Measurements from ENCODE around the gene OPA1. TPM values are rescaled to one million over a fixed set of nuclear protein-coding genes. Genes with fewer than 3 reads are reported as not detected.

The OPA1 gene
- total RNA-seq, 4 donors from 2014 or later: 33.4 to 53.8 (median 37.9) TPM

DNA sequence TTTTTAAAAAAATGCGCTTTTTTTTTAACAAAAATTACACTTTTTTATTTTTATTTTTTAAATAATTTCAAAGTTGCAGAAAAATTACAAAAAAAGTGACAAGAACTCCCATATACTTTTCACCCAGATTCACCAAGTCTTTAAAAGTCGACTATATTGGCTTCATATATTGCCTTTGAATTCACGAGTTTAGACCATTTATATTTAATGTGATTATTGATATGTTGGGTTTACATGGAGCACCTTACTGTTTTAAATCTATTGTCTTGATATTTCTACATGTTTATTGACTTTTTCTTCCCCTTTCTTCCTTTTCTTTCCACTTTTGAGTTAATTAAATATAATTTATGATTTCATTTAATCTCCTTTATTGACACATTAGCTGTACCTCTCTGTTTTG is 127.2 kb downstream of the OPA1 start:
- WGBS: 94% methylated on average over 3 of the region's 3 CpGs
- TF ChIP-seq POLR2A (IDR thresholded peaks at IDR 0.05) (no peak), POLR2AphosphoS5 (IDR thresholded peaks at IDR 0.05) (no peak), EP300 (IDR thresholded peaks at IDR 0.05) (no peak)
- TF ChIP-seq, protein P1, sequence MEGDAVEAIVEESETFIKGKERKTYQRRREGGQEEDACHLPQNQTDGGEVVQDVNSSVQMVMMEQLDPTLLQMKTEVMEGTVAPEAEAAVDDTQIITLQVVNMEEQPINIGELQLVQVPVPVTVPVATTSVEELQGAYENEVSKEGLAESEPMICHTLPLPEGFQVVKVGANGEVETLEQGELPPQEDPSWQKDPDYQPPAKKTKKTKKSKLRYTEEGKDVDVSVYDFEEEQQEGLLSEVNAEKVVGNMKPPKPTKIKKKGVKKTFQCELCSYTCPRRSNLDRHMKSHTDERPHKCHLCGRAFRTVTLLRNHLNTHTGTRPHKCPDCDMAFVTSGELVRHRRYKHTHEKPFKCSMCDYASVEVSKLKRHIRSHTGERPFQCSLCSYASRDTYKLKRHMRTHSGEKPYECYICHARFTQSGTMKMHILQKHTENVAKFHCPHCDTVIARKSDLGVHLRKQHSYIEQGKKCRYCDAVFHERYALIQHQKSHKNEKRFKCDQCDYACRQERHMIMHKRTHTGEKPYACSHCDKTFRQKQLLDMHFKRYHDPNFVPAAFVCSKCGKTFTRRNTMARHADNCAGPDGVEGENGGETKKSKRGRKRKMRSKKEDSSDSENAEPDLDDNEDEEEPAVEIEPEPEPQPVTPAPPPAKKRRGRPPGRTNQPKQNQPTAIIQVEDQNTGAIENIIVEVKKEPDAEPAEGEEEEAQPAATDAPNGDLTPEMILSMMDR (IDR thresholded peaks at IDR 0.05): no peak
- no peaks in the 10 kb centered on the region for H3K27me3 ChIP-seq

DNA sequence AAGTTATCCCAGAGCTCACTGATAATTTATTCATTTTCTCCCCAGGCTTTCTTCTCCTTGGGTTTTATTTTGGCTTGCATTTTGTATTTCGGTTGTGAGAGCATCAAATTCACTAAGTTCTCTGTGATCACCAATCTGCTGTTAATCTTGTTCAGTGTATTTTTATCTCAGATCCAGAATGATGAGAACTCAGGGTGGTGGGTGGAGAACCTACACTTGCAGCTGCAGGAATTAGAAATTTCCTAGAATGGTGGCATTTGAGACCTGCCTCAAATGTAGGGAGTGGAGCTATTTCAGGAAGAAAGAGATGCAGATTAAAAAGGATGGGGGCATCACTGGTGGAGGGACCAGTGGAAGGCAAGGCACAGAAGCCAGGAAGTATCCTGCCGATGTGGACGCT is 129.6 kb downstream of the OPA1 start:
- Histone ChIP-seq H3K4me1 (no peaks in the 10 kb centered on the region), H3K9me3 (no peaks in the 10 kb centered on the region), H3K4me3 (no peak overlapping the region), H3K36me3 (no peaks in the 10 kb centered on the region), H3K27me3 (no peaks in the 10 kb centered on the region), H3K27ac (no peak overlapping the region)
- DNase-seq (ENCODE audit: low spot score in 2 of 2): no peak
- TF ChIP-seq POLR2AphosphoS5 (IDR thresholded peaks at IDR 0.05): no peak
- TF ChIP-seq, protein P1 (IDR thresholded peaks at IDR 0.05): no peak
- TF ChIP-seq EP300 (IDR thresholded peaks at IDR 0.05): no peak
- no peak for TF ChIP-seq POLR2A (IDR thresholded peaks at IDR 0.05)
- 86% methylated on average over 3 of the region's 3 CpGs for WGBS

More for the DNA sequence above, 127.2 kb downstream of the OPA1 start:
- Histone ChIP-seq H3K9me3 (no peaks in the 10 kb centered on the region), H3K4me3 (no peak overlapping the region), H3K27ac (no peak overlapping the region), H3K36me3 (no peaks in the 10 kb centered on the region), H3K4me1 (no peaks in the 10 kb centered on the region)
- no peak for DNase-seq (ENCODE audit: low spot score in 2 of 2)

- no peaks in the 10 kb centered on the region for H3K27me3 ChIP-seq
- H3K27ac ChIP-seq: no peak overlapping the region
- no peak for DNase-seq (ENCODE audit: low spot score in 2 of 2)
- 75% methylated on average over 4 of the region's 6 CpGs for WGBS
- no peaks in the 10 kb centered on the region for H3K4me1 ChIP-seq
- no peak overlapping the region for H3K4me3 ChIP-seq
- no peaks in the 10 kb centered on the region for H3K36me3 ChIP-seq
- H3K9me3 ChIP-seq: no peaks in the 10 kb centered on the region
- TF ChIP-seq POLR2A (IDR thresholded peaks at IDR 0.05) (no peak), POLR2AphosphoS5 (IDR thresholded peaks at IDR 0.05) (no peak), EP300 (IDR thresholded peaks at IDR 0.05) (no peak)
- TF ChIP-seq, protein P1 (IDR thresholded peaks at IDR 0.05): no peak
These were observed 134.1 kb downstream of the OPA1 start for GRCh38 chr3:193727089-193727488.

- Histone ChIP-seq H3K36me3 (no peaks in the 10 kb centered on the region), H3K27me3 (no peaks in the 10 kb centered on the region), H3K27ac (no peak overlapping the region), H3K4me3 (no peak overlapping the region), H3K4me1 (no peaks in the 10 kb centered on the region), H3K9me3 (no peaks in the 10 kb centered on the region)
- TF ChIP-seq EP300 (IDR thresholded peaks at IDR 0.05) (no peak), POLR2A (IDR thresholded peaks at IDR 0.05) (no peak), POLR2AphosphoS5 (IDR thresholded peaks at IDR 0.05) (no peak)
- TF ChIP-seq, protein P1 (IDR thresholded peaks at IDR 0.05): no peak
- 89% methylated on average over 7 of the region's 7 CpGs for WGBS
- no peak for DNase-seq (ENCODE audit: low spot score in 2 of 2)
These were observed 135.6 kb downstream of the OPA1 start for GRCh38 chr3:193728429-193729087.

GRCh38 chr3:193729088-193729465 is 136.1 kb downstream of the OPA1 start:
- 92% methylated on average over 6 of the region's 6 CpGs for WGBS
- DNase-seq (ENCODE audit: low spot score in 2 of 2): no peak
- TF ChIP-seq, protein P1 (IDR thresholded peaks at IDR 0.05): no peak
- no peak for TF ChIP-seq POLR2A (IDR thresholded peaks at IDR 0.05)
- TF ChIP-seq EP300 (IDR thresholded peaks at IDR 0.05): no peak
- TF ChIP-seq POLR2AphosphoS5 (IDR thresholded peaks at IDR 0.05): no peak
- H3K9me3 ChIP-seq: no peaks in the 10 kb centered on the region
- H3K27ac ChIP-seq: no peak overlapping the region
- no peaks in the 10 kb centered on the region for H3K4me1 ChIP-seq
- H3K4me3 ChIP-seq: no peak overlapping the region
- H3K36me3 ChIP-seq: no peaks in the 10 kb centered on the region
- no peaks in the 10 kb centered on the region for H3K27me3 ChIP-seq

Data from suprapubic skin (tissue), 4 donors.